Hepatocyte (in vitro differentiated cells): ENCODE data around the gene SLC29A3. TPM values are rescaled to one million over a fixed set of nuclear protein-coding genes. Genes with fewer than 3 reads are reported as not detected.

Source experiments
- DNase-seq: peaks from one replicate; pipeline ENCODE4 v3.0.0-alpha.2; 2016; ENCODE audit warnings: low spot score
- H2AFZ ChIP-seq: fragments of 200-600 bp; sonication (generic); 2 replicates; pipeline ENCODE4 v1.6.0; 2016; ENCODE audit warnings: antibody characterized with exemption, mild to moderate bottlenecking
- H3K27ac ChIP-seq: fragments of 200-600 bp; sonication (generic); 2 replicates; pipeline ENCODE4 v1.5.1; 2016; ENCODE audit warnings: mild to moderate bottlenecking
- H3K27me3 ChIP-seq: fragments of 200-600 bp; sonication (generic); 2 replicates; pipeline ENCODE4 v1.6.1; 2016
- H3K36me3 ChIP-seq: fragments of 200-600 bp; sonication (generic); replicated peaks from 2 replicates; pipeline ENCODE4 v1.5.1; 2016; ENCODE audit warnings: low read depth; ENCODE audit not compliant: insufficient read depth
- H3K4me1 ChIP-seq: fragments of 200-600 bp; sonication (generic); 2 replicates; pipeline ENCODE4 v1.5.1; 2016; ENCODE audit warnings: mild to moderate bottlenecking, moderate library complexity; ENCODE audit not compliant: insufficient read depth
- H3K4me2 ChIP-seq: fragments of 200-600 bp; sonication (generic); 2 replicates; pipeline ENCODE4 v1.6.0; 2016
- H3K4me3 ChIP-seq: fragments of 200-600 bp; sonication (generic); 2 replicates; pipeline ENCODE4 v1.5.1; 2016; ENCODE audit warnings: mild to moderate bottlenecking
- H3K79me2 ChIP-seq: fragments of 200-600 bp; sonication (generic); 2 replicates; pipeline ENCODE4 v1.6.0; 2017; ENCODE audit warnings: mild to moderate bottlenecking
- H3K9me2 ChIP-seq: fragments of 200-600 bp; sonication (generic); replicated peaks from 2 replicates; pipeline ENCODE4 v1.6.0; 2017; ENCODE audit warnings: mild to moderate bottlenecking; ENCODE audit not compliant: insufficient read depth
- H3K9me3 ChIP-seq: fragments of 200-600 bp; sonication (generic); 2 replicates; pipeline ENCODE4 v1.5.1; 2016; ENCODE audit warnings: low read depth, mild to moderate bottlenecking
- H4K20me1 ChIP-seq: fragments of 200-600 bp; sonication (generic); 2 replicates; pipeline ENCODE4 v1.6.0; 2016; ENCODE audit warnings: mild to moderate bottlenecking; ENCODE audit not compliant: insufficient read depth, poor library complexity, severe bottlenecking
- EZH2 ChIP-seq: fragments of 200-600 bp; sonication (generic); IDR thresholded peaks from 2 replicates; pipeline ENCODE4 v1.6.1; 2016; ENCODE audit warnings: antibody characterized with exemption, mild to moderate bottlenecking, borderline replicate concordance
- EZH2phosphoT487 ChIP-seq: fragments of 200-600 bp; sonication (generic); IDR thresholded peaks from one replicate; pipeline ENCODE4 v1.6.1; 2018; ENCODE audit warnings: antibody characterized with exemption, mild to moderate bottlenecking, low read depth, moderate library complexity; ENCODE audit not compliant: unreplicated experiment, severe bottlenecking
- WGBS: methylation state at CpG from one replicate; pipeline ENCODE4 v1.1.6; 2016; ENCODE audit warnings: low lambda C conversion rate; ENCODE audit errors: missing lambda C conversion rate; 5-methylcytosine and 5-hydroxymethylcytosine counted together
- polyA plus RNA-seq: library from polyadenylated mRNA; unstranded; fragments of >200 nt; fragmentation: Nextera tagmentation; extraction: Ambion mirVana; gene quantifications from 2 replicates; pipeline ENCODE4 v1.2.1, GENCODE V29; 2016
- total RNA-seq: library from RNA; depleted of rRNA; stranded (reverse); fragments of >200 nt; gene quantifications from 2 replicates; pipeline ENCODE4 v1.2.3, GENCODE V29; 2014
- TF ChIP-seq, protein P1 (sequence below): fragments of 200-600 bp; sonication (generic); IDR thresholded peaks from 2 replicates; pipeline ENCODE4 v1.5.1; 2016; ENCODE audit warnings: antibody characterized with exemption, mild to moderate bottlenecking; ENCODE audit not compliant: poor library complexity

Gene SLC29A3
- total and polyA plus RNA-seq, 2 experiments from 2014 or later, result 8.4 to 12.0 TPM

DNA sequence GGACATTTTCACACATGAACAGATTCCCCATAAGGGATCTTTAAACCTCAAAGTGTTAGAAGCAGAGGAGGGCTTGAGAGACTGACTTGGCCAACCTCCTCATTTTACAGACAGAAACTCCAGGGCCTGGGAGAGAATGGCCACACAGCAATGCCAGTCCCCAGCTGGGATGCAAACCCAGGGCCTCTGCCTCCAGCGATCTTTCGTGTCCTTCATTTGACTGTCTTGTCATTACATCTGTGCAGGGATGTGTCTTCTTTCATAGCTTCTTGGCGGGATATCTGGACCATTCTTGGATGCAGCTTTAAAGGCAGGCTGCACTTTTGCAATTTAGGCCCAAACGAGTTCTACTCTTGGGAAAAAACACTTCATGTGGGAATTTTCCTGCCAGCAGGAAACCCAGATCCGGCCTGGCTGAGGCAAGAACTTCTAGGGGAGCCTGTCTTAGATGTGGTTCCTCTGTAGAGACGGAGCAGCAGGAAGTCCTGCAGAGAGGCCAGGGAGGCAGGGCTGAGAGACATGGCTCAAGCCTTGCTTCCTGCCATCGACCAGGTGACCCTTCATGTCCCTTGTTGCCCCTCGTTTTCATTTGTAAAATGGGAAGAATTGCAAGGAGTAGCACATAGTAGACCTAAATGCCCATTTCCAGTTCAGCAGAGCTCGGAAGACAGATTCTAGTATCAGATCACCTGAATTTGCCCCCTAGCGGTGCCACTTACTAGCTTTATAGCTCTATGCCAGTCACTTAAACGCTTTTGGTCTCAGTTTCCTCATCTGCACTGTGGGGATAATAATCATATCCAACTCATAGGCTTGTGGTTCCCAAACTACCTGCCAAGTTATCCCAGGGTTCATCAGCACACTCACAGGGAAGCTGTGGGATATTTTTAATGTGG, 43.9 kb upstream of the SLC29A3 start:
- no peaks in the 10 kb centered on the region for H3K9me2 ChIP-seq
- no peak overlapping the region for H2AFZ ChIP-seq
- H3K27ac ChIP-seq, result no peak overlapping the region
- DNase-seq, result no peak
- no peaks in the 10 kb centered on the region for H3K79me2 ChIP-seq
- WGBS, result 89% methylated on average over 11 of the region's 11 CpGs
- no peaks in the 10 kb centered on the region for H3K27me3 ChIP-seq
- H3K36me3 ChIP-seq, result no peaks in the 10 kb centered on the region
- H3K9me3 ChIP-seq, result no peaks in the 10 kb centered on the region
- no peak overlapping the region for H3K4me2 ChIP-seq
- H3K4me3 ChIP-seq, result no peak overlapping the region
- H3K4me1 ChIP-seq, result peaks cover 7% of the 10 kb centered on the region
- H4K20me1 ChIP-seq, result no peaks in the 10 kb centered on the region
- TF ChIP-seq EZH2phosphoT487, result no peak
- TF ChIP-seq, protein P1, sequence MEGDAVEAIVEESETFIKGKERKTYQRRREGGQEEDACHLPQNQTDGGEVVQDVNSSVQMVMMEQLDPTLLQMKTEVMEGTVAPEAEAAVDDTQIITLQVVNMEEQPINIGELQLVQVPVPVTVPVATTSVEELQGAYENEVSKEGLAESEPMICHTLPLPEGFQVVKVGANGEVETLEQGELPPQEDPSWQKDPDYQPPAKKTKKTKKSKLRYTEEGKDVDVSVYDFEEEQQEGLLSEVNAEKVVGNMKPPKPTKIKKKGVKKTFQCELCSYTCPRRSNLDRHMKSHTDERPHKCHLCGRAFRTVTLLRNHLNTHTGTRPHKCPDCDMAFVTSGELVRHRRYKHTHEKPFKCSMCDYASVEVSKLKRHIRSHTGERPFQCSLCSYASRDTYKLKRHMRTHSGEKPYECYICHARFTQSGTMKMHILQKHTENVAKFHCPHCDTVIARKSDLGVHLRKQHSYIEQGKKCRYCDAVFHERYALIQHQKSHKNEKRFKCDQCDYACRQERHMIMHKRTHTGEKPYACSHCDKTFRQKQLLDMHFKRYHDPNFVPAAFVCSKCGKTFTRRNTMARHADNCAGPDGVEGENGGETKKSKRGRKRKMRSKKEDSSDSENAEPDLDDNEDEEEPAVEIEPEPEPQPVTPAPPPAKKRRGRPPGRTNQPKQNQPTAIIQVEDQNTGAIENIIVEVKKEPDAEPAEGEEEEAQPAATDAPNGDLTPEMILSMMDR, result no peak
- TF ChIP-seq EZH2, result no peak

DNA sequence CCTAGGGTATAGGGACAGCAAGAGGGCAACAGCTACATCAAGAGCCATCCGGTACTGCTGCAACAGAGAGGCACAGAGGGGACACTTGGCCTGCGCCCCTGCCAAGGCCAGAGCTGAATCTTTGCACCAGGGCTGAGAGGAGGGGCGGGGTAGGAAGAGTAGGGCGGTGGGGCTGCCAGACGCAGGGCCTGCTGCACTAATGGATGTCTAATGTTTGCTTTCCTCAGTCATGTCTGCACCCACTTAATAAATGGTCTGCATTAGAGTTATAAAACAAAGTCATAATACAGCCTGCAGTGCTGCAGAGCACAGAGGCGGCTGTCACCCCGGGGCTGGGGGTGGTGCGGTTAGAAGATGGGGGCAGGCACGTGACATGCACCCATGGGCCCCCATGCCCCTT, 42.2 kb upstream of the SLC29A3 start:
- H3K9me2 ChIP-seq, result no peaks in the 10 kb centered on the region
- no peak overlapping the region for H3K4me2 ChIP-seq
- no peaks in the 10 kb centered on the region for H3K27me3 ChIP-seq
- no peaks in the 10 kb centered on the region for H3K36me3 ChIP-seq
- DNase-seq, result no peak
- TF ChIP-seq, protein P1, result no peak
- TF ChIP-seq EZH2phosphoT487 (no peak), EZH2 (no peak)
- peaks cover 7% of the 10 kb centered on the region for H3K4me1 ChIP-seq
- H3K79me2 ChIP-seq, result no peaks in the 10 kb centered on the region
- 76% methylated on average over 9 of the region's 9 CpGs for WGBS
- no peaks in the 10 kb centered on the region for H4K20me1 ChIP-seq
- H3K9me3 ChIP-seq, result no peaks in the 10 kb centered on the region
- no peak overlapping the region for H3K27ac ChIP-seq
- H3K4me3 ChIP-seq, result no peak overlapping the region
- H2AFZ ChIP-seq, result no peak overlapping the region

DNA sequence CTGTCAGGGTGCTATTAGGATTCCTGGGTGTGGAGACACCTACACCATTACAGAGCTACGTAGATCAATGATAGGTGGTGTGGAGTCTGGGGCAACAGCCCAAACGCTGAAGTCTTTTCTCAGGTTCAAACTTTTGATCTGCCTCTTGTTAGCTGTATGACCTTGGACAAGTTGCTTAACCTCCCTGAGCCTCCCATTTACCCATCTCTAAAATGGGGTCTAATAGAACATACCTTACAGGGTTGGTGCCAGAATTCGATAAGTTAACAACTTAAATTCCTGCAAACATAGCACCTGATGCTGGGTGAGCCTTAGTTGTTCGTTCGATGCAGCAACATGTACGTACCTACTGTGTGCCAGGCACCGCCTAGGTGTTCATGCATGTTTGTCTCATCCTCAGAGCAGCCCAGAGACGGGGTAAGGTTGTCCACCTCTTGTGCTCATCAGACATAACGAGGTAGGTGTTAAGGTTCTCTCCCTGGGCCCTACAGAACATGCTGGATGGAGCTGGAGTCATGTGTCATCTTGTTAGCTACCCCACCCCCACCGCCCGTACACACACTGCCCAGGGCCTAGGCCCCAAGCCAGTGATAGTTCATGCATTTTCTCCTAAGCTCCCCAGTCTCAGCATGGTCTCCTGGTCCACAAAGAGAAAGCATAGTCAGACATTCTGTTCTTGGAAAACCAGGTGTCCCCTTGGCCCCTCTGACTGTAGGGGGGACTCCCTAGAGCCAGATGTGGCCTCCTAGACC, 41.0 kb upstream of the SLC29A3 start:
- WGBS, result 92% methylated on average over 11 of the region's 11 CpGs
- H3K27ac ChIP-seq, result no peak overlapping the region
- H3K9me3 ChIP-seq, result no peaks in the 10 kb centered on the region
- no peaks in the 10 kb centered on the region for H3K36me3 ChIP-seq
- peaks cover 7% of the 10 kb centered on the region for H3K4me1 ChIP-seq
- no peak overlapping the region for H2AFZ ChIP-seq
- no peaks in the 10 kb centered on the region for H4K20me1 ChIP-seq
- H3K27me3 ChIP-seq, result no peaks in the 10 kb centered on the region
- TF ChIP-seq EZH2phosphoT487 (no peak), EZH2 (no peak)
- TF ChIP-seq, protein P1, result no peak
- H3K4me2 ChIP-seq, result no peak overlapping the region
- DNase-seq, result no peak
- no peaks in the 10 kb centered on the region for H3K9me2 ChIP-seq
- H3K79me2 ChIP-seq, result no peaks in the 10 kb centered on the region
- no peak overlapping the region for H3K4me3 ChIP-seq
